GM21786 (cell line): ENCODE measurements around the gene LRRC10.

Experiments used
- ATAC-seq: cut with Tn5 transposase; IDR thresholded peaks from one replicate; pipeline ENCODE4 v1.9.1; 2021; ENCODE audit not compliant: unreplicated experiment

LRRC10 gene, protein sequence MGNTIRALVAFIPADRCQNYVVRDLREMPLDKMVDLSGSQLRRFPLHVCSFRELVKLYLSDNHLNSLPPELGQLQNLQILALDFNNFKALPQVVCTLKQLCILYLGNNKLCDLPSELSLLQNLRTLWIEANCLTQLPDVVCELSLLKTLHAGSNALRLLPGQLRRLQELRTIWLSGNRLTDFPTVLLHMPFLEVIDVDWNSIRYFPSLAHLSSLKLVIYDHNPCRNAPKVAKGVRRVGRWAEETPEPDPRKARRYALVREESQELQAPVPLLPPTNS

DNA sequence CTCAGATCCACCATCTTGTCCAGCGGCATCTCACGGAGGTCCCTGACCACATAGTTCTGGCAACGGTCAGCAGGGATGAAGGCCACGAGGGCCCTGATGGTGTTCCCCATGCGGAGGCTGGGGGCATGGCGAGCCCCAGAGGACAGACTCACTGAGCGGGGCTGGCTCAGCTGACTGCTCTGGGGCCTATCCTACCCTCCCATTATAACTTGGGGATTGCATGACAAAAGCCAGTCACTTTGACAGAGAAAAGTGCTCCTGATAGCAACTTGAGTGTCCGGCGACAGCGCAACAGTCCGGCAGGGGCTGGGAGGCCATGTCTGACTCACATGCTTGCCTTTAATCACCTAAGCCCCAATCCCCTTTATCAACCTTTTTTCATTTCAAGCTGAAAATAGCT is at the start of gene LRRC10:
LRRC10 (minus strand) TSS at position 179 of the 400 bp plus-strand sequence; CDS start at position 110, 69 bp downstream.
- no peak for ATAC-seq

- no peak for ATAC-seq
Observed at GRCh38 chr12:69660164-69660863, 49.6 kb upstream of the LRRC10 start.

- ATAC-seq = no peak
Observed at GRCh38 chr12:69658203-69658602, 47.5 kb upstream of the LRRC10 start.

DNA sequence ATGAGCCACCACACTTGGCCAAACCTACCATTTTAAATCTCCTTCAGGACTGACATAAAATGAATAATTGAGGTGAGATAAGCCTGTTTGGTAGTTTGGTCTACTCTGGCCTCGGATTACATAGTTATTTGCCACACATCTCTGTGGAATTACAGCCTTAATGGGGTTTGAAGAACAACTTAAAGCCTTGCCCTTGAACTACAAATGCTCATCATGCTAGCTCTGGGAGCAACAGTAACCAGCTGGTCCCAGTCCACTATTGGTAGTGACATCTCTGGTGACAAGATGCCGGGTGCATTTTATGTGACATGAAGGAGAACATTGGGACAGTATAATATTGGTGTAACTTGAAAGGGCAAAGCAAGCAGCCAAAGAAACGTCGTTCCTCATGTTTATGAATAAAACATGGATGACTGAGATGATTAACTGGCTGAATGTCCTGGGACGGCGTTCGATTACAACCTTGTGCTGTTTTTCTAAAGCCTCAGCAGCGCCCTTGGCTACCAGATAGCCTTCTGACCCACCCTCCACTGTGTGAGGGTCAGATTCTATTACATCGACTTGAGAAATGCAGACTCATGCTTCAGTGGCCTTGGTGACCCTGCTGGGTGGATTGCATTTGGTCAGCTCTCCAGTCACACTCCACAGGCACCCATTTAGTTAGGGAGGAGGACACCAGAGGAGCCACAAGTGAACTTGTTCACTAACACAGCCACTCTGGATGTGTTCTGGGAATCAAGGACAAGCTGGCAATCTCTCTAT is 46.9 kb upstream of the LRRC10 start:
- ATAC-seq = no peak

GRCh38 chr12:69655616-69656340 is 45.1 kb upstream of the LRRC10 start:
- ATAC-seq = no peak

DNA sequence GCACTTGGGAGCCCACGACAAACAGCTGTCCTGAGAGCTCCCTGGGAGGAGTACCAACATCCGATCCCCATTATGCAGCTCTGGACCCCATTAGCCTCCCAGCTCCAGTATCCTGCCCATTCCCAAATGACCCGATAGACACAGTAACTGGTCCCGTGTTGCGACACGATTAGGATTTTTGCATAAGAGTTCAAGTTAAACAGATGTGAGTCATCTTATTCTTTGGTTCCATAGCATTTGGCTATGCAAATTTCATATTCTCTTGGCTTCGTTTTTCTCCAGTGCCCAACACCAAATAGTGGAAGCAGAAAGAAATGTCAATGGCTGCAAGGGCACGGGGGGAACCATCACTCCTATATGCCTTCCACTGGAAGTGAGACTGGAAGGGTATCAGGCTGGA is 43.0 kb upstream of the LRRC10 start:
- no peak for ATAC-seq

DNA sequence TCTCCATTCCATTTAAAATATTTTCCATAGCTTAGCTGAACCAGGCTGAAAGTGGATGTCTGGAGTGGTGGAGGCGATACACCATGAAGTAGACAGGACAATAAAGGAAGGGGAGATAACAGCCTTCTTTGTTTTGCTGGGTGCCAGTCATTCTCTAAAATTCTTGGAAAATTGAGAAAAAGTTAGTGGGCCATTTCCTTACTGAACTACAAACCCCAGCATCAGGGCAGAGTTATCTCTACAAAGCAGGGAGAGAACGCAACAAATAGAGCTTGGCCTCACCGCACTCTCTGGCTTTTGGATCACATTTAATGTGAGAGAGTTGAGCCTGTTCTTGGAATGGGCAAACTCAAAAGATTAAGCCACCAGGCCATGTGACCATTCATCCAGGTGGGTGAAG is 41.2 kb upstream of the LRRC10 start:
- ATAC-seq = no peak

DNA sequence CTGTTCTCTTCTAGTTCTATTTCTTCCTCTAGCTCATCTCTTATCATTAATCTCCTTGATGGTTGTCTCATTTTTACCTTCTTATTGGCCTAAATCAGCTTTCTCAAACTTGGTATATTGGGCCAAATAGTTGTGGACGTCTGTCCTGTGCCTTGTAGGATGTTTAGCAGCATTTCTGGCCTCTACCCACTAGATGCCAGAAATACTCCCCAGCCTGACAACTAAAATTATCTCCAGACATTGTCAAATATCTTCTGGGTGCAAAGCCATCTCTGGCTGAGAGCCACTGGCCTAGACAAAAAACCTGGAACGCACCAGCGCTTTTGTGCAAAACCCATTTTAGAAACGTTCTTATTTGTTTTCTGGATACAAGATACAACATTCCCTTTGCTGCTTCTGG is 38.8 kb upstream of the LRRC10 start:
- ATAC-seq = no peak

- ATAC-seq = no peak
Observed at GRCh38 chr12:69648476-69648875, 37.8 kb upstream of the LRRC10 start.

DNA sequence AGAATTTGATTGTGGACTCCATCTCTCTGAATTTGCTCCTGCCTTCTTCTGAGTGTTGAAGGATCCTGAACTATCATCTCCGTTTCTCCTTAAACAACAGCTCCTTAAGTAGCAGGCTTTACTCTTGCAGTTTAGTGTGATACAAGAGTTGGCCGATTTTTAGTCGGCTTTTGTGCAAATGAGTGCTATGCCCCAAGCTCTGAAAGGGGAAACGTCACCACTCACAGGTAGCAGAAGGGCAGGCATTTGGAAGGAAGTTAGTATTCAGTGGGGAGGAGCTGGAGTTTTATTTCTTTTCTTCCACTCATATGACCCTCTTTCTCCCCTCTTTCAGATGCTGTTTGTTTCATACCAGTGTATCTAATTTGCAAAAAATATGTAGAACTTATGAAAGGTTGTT is 36.5 kb upstream of the LRRC10 start:
- ATAC-seq = no peak

GRCh38 chr12:69645031-69645430 is 34.3 kb upstream of the LRRC10 start:
- ATAC-seq = no peak

DNA sequence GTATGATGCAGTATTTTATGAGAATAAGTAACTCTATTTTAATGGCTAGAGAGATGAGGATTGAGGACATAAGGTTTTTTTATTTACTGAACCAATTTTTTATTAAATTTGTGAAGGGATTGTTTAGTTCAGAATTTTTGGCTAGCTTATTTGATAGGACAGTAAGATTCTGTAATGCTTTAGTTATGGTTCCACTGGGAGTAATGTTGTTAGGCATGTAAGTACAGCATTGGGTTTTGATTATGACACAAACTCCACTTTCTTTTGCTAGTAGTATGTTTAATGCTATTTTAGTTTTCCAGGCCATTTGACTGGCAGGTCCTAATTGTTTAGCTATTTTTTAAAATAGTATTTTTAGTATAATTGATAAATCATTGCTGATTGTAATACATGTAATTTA is 33.8 kb upstream of the LRRC10 start:
- no peak for ATAC-seq

DNA sequence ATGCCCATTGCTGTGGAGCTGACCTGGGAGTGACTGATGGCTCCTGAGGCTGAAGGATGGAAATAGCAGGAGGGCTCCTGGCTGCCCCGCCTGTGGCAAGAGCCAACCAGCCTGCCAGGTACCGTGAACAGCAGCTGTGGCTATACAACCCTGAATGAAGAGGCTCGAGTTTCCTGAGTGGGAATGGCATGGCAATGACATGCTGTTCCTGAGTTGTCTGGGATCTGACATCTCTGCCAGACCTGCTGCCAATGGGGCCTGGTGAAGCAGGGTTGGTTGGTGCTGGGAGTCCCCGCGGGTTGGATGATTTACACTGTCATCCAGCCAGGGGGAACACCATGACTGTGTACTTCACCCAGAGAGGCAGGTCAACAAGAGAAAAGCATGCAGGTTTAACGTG is 31.8 kb upstream of the LRRC10 start:
- ATAC-seq = no peak

DNA sequence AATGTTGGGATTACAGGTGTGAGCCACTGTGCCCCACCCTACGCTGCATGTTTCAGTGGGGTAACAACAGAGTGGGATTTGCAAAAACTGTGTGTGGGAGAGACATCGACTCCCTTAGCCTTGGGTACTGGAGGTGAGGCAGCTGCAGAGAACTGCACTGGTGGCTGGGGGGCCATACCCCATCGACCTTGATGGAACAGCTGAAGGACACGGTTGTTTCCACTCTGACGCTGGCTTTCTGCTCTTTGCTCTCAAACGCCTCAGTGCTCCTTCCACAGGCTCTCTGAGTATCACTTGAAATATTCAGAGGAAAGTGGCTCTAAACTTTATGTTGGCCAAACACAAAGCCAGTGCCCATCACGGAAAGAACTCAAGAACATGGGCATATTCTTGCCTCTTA is 30.8 kb upstream of the LRRC10 start:
- no peak for ATAC-seq

- peak; percentile 89 for ATAC-seq
Observed at GRCh38 chr12:69639400-69640016, 28.8 kb upstream of the LRRC10 start.

- ATAC-seq = no peak
Observed at GRCh38 chr12:69633061-69633460, 22.4 kb upstream of the LRRC10 start.

DNA sequence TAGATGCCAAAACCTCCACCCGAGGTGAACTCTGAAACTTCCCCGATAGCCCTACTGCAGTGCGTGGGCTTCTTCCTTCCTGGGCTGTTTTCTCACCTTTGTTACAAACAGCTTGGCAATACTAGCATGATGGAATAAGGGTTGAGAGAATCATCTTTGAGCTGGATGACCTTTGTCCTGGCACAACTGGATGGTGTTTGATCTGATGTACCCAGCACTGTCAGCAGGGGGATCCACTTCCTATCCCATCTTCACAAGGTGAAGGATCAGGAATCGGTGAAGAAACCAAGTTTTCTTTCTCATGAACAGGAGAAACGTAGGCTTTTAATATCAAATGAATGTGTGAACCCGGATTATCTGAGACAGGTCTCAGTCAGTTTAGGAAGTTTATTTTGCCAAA is 19.5 kb upstream of the LRRC10 start:
- no peak for ATAC-seq

- ATAC-seq = no peak
Observed at GRCh38 chr12:69627501-69627900, 16.8 kb upstream of the LRRC10 start.

GRCh38 chr12:69623970-69624369 is 13.3 kb upstream of the LRRC10 start:
- no peak for ATAC-seq

- no peak for ATAC-seq
Observed at GRCh38 chr12:69621551-69621950, 10.8 kb upstream of the LRRC10 start.

DNA sequence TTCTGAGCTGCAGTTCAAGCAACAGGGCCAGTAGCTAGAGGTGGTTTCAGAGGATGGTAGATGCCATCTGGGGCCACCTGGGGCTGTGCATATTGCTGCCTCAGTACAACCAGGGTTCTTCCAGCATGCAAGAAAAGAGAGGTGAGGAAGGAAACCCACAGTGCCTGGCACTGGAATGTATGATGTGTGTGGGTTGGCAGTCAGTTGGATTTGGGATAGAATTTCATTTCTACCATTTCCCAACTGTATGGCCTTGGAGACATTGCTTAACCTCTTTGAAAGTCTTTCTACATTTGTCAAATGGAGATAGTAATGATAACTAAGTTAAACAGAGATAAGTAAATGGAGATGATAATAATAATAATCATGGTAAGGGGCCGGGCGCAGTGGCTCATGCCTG is 10.2 kb upstream of the LRRC10 start:
- ATAC-seq = no peak
